Activated CD8-positive, alpha-beta memory T cell treated with anti-CD3 and anti-CD28 coated beads for 36 hours (primary cell): ENCODE results near the gene TVP23C. TPM values are rescaled to one million over a fixed set of nuclear protein-coding genes. Genes with fewer than 3 reads are reported as not detected.

Source experiments
- CTCF ChIA-PET: fragments of 350-600 bp; sonication (Branson Sonifier 250); formaldehyde crosslinking; loops from one replicate; lab custom pipeline; 2021; ENCODE audit warnings: antibody characterized with exemption; lab: Charles Lee
- POLR2A ChIA-PET: fragments of 350-600 bp; sonication (Branson Sonifier 250); formaldehyde crosslinking; loops from one replicate; lab custom pipeline; 2021; ENCODE audit warnings: antibody characterized with exemption; lab: Charles Lee
- total RNA-seq, 2 experiments: library from RNA; stranded (reverse); gene quantifications; one replicate each; pipeline ENCODE4 v1.2.3, GENCODE V29; 2021

TVP23C gene
- total RNA-seq, 2 experiments from 2014 or later = 5.4 to 9.5 TPM

- ChIA-PET CTCF (no interaction called here), POLR2A (no interaction called here)
Measured at GRCh38 chr17:15472891-15473290, 90.4 kb downstream of the TVP23C start.

- POLR2A ChIA-PET = no interaction called here
Measured at GRCh38 chr17:15470536-15470935, 92.7 kb downstream of the TVP23C start.

GRCh38 chr17:15469260-15469659, 94.0 kb downstream of the TVP23C start:
- ChIA-PET POLR2A (no interaction called here), CTCF (no interaction called here)

More at GRCh38 chr17:15470536-15470935, 92.7 kb downstream of the TVP23C start:
- CTCF ChIA-PET = no interaction called here

- CTCF ChIA-PET = interaction anchor here (1.3 kb wide), 1 partner anchor 252 kb away, joined by 3 read pairs; no protein-coding TSS in a partner anchor
Measured at GRCh38 chr17:15468126-15468525, 95.2 kb downstream of the TVP23C start.

GRCh38 chr17:15467592-15467991, 95.7 kb downstream of the TVP23C start, which contains the start of gene CDRT4:
CDRT4 (minus strand) TSS chr17:15467621; CDS start chr17:15440238, 27,383 bp downstream.
- POLR2A ChIA-PET = no interaction called here
- CTCF ChIA-PET = interaction anchor here (1.3 kb wide), 1 partner anchor 251 kb away, joined by 3 read pairs; no protein-coding TSS in a partner anchor

More at GRCh38 chr17:15468126-15468525, 95.2 kb downstream of the TVP23C start:
- POLR2A ChIA-PET = no interaction called here

- CTCF ChIA-PET = no interaction called here
- POLR2A ChIA-PET = no interaction called here
Measured at GRCh38 chr17:15466131-15466530, 97.2 kb downstream of the TVP23C start.

GRCh38 chr17:15465045-15465701, 98.1 kb downstream of the TVP23C start:
- POLR2A ChIA-PET = no interaction called here
- CTCF ChIA-PET = no interaction called here

GRCh38 chr17:15464231-15464985, 98.9 kb downstream of the TVP23C start:
- CTCF ChIA-PET = no interaction called here
- POLR2A ChIA-PET = no interaction called here

GRCh38 chr17:15462976-15463772, 100.1 kb downstream of the TVP23C start:
- ChIA-PET POLR2A (no interaction called here), CTCF (no interaction called here)

GRCh38 chr17:15457723-15458094, 105.6 kb downstream of the TVP23C start:
- POLR2A ChIA-PET = no interaction called here
- CTCF ChIA-PET = no interaction called here

- CTCF ChIA-PET = no interaction called here
- POLR2A ChIA-PET = no interaction called here
Measured at GRCh38 chr17:15456972-15457722, 106.1 kb downstream of the TVP23C start.

GRCh38 chr17:15456496-15456895, 106.8 kb downstream of the TVP23C start:
- CTCF ChIA-PET = no interaction called here
- POLR2A ChIA-PET = no interaction called here

GRCh38 chr17:15454346-15454745, 108.9 kb downstream of the TVP23C start:
- CTCF ChIA-PET = no interaction called here

GRCh38 chr17:15453782-15454181, 109.5 kb downstream of the TVP23C start:
- ChIA-PET CTCF (no interaction called here), POLR2A (no interaction called here)

More at GRCh38 chr17:15454346-15454745, 108.9 kb downstream of the TVP23C start:
- POLR2A ChIA-PET = no interaction called here

- ChIA-PET CTCF (no interaction called here), POLR2A (no interaction called here)
Measured at GRCh38 chr17:15453246-15453645, 110.0 kb downstream of the TVP23C start.

GRCh38 chr17:15452746-15453145, 110.5 kb downstream of the TVP23C start:
- POLR2A ChIA-PET = no interaction called here

More at GRCh38 chr17:15452746-15453145, 110.5 kb downstream of the TVP23C start:
- CTCF ChIA-PET = no interaction called here
